Astrocyte of the cerebellum (primary cell): ENCODE data around the gene TMEM269.

Experiments
- DNase-seq: peaks from one replicate; pipeline ENCODE4 v3.0.0-alpha.2; 2011; ENCODE audit warnings: low read depth
- H3K4me3 ChIP-seq: 2 replicates; pipeline ENCODE4 v1.5.1; 2011; ENCODE audit warnings: mild to moderate bottlenecking, low read depth, low read length, moderate library complexity
- CTCF ChIP-seq: IDR thresholded peaks from 2 replicates; pipeline ENCODE4 v1.5.1; 2012; ENCODE audit warnings: low read length, low read depth, moderate library complexity, mild to moderate bottlenecking; ENCODE audit errors: missing control alignments
- in situ Hi-C: cut with HindIII; loops from 2 replicates; pipeline ENCODE4 v1.10.0; 2017; ENCODE audit warnings: low sequenced_read_pairs

Gene TMEM269

GRCh38 chr1:42844592-42845140 lies 59.9 kb downstream of the TMEM269 start:
- no peak for DNase-seq
- no peak for TF ChIP-seq CTCF
- in situ Hi-C loops = no loop called here

GRCh38 chr1:42845193-42845592 lies 60.4 kb downstream of the TMEM269 start:
- H3K4me3 ChIP-seq = no peak overlapping the region
- in situ Hi-C loops = no loop called here
- no peak for DNase-seq
- no peak for TF ChIP-seq CTCF

More at GRCh38 chr1:42844592-42845140, 59.9 kb downstream of the TMEM269 start:
- H3K4me3 ChIP-seq = no peak overlapping the region

- no peak for TF ChIP-seq CTCF
- no peak for DNase-seq
- in situ Hi-C loops = no loop called here
- peak overlapping the region; percentile 70 for H3K4me3 ChIP-seq
These were observed 61.1 kb downstream of the TMEM269 start for GRCh38 chr1:42845866-42846256.

GRCh38 chr1:42846257-42847110 lies 61.7 kb downstream of the TMEM269 start, which contains the start of gene ZNF691:
Gene ZNF691, plus strand, starts transcription at chr1:42846613. Its CDS starts 3,046 bp downstream, at chr1:42849659.
- peak; percentile 95 for DNase-seq
- H3K4me3 ChIP-seq = peak within 1 kb of the TSS; percentile 70
- in situ Hi-C loops = no loop called here
- peak; percentile 64 for TF ChIP-seq CTCF

- H3K4me3 ChIP-seq = peak overlapping the region; percentile 70
- DNase-seq = no peak
- in situ Hi-C loops = no loop called here
- no peak for TF ChIP-seq CTCF
These were observed 62.4 kb downstream of the TMEM269 start for GRCh38 chr1:42847111-42847595.

GRCh38 chr1:42847721-42848460 lies 63.1 kb downstream of the TMEM269 start:
- no peak for TF ChIP-seq CTCF
- H3K4me3 ChIP-seq = no peak overlapping the region
- in situ Hi-C loops = no loop called here
- no peak for DNase-seq
